G401 (cell line): ENCODE measurements around the gene PKP3. TPM values are rescaled to one million over a fixed set of nuclear protein-coding genes. Genes with fewer than 3 reads are reported as not detected.
"Not testable (repeated sequence)": the region's sequence is repeated elsewhere in the genome, so short reads cannot be mapped to it uniquely, and the experiment has no call there.

Experiments
- DNase-seq: peaks from one replicate; pipeline ENCODE4 v3.0.0-alpha.2; 2015; ENCODE audit warnings: low spot score
- in situ Hi-C: cut with HindIII; loops from 2 replicates; pipeline ENCODE4 v1.10.0; 2016; ENCODE audit warnings: low sequenced_read_pairs, mixed read lengths
- total RNA-seq: library from RNA; depleted of rRNA; stranded (reverse); fragments of >200 nt; shearing (Covaris generic); gene quantifications from 2 replicates; pipeline ENCODE4 v1.2.3, GENCODE V29; 2014; rRNA removed

The PKP3 gene, protein sequence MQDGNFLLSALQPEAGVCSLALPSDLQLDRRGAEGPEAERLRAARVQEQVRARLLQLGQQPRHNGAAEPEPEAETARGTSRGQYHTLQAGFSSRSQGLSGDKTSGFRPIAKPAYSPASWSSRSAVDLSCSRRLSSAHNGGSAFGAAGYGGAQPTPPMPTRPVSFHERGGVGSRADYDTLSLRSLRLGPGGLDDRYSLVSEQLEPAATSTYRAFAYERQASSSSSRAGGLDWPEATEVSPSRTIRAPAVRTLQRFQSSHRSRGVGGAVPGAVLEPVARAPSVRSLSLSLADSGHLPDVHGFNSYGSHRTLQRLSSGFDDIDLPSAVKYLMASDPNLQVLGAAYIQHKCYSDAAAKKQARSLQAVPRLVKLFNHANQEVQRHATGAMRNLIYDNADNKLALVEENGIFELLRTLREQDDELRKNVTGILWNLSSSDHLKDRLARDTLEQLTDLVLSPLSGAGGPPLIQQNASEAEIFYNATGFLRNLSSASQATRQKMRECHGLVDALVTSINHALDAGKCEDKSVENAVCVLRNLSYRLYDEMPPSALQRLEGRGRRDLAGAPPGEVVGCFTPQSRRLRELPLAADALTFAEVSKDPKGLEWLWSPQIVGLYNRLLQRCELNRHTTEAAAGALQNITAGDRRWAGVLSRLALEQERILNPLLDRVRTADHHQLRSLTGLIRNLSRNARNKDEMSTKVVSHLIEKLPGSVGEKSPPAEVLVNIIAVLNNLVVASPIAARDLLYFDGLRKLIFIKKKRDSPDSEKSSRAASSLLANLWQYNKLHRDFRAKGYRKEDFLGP
- total RNA-seq, result 1.1 and 7.9 TPM in 2 replicates

DNA sequence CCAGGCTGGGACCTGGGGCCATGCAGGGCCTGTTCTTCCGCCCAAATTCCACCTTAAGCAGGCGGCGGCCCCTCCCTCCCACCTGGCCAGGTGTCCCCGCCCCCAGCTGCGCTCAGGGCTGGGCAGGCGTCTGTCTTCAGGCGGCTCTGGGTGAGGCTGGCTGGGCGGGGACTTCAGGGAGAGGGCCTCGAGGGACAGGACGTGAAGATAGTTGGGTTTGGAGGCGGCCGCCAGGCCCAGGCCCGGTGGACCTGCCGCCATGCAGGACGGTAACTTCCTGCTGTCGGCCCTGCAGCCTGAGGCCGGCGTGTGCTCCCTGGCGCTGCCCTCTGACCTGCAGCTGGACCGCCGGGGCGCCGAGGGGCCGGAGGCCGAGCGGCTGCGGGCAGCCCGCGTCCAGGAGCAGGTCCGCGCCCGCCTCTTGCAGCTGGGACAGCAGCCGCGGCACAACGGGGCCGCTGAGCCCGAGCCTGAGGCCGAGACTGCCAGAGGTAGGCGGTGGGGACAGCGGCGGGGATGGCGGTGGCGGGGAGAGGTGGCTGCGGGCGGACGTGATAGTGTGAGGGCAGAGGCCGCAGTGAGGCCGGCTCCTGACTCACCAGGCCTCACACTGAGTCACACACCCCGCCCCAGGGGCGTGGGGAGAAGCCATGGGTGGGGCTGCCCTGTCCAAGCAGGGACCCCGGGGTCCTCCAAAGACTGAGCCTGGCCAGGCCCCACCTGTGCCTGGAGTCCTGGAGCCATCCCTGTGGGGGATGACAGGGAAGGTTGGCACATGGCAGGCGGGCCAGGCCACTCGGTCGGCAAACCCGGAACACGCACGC, at the start of gene PKP3:
Gene PKP3 (plus strand): TSS at position 176 of the 824 bp plus-strand sequence. CDS start 84 bp downstream, at position 260.
- in situ Hi-C loops, result no loop called here
- no peak for DNase-seq

DNA sequence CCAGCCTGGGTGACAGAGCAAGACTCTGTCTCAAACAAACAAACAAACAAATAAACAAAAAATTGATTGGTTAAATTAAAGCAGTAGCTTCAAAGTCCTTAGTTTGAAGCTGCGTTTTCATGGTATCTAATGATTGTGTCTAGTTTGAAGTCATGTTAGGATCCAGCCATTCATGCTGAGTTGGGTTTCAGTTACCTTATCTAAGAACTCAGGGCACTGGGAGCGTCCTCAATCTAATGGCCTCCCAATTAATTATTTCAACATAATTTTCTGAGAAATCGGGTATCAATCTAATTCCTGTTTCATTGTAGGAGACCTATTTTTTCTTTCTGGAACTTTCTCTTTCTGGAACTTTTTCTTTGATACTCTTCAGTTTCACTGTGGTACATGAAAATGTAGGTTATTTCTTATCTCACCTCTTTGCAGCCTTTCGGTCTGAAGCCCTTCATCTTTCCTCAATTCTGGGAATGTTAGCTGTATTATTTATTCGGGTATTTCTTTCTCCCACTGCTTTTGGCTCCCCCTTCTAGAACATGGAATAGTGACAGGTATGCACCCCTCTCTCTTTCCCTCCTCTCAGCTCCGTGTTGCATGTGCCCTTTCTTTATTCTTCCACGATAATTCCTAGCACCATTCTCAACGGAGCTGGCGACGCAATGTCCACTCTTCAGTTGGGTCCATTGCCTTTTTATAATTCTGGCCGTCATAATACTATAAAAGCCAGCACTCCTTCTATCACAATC, 49.0 kb upstream of the PKP3 start:
- no peak for DNase-seq
- in situ Hi-C loops, result no loop called here

DNA sequence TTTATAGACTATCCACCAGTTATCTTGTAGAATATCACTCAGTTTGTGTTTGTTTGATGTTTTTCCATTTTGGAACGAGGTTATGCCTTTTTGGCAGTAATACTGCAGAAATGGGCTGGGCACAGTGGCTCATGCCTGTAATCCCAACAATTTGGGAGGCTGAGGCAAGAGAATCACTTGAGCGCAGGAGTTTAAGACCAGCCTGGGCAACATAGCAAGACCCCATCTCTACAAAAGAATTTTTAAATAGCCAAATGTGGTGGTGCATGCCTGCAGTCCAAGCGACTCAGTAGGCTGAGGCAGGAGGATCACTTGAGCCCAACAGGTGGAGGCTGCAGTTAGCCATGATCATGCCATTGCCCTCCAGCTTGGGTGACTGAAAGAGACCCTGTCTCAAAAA, 47.5 kb upstream of the PKP3 start:
- DNase-seq, result no peak
- in situ Hi-C loops, result no loop called here

DNA sequence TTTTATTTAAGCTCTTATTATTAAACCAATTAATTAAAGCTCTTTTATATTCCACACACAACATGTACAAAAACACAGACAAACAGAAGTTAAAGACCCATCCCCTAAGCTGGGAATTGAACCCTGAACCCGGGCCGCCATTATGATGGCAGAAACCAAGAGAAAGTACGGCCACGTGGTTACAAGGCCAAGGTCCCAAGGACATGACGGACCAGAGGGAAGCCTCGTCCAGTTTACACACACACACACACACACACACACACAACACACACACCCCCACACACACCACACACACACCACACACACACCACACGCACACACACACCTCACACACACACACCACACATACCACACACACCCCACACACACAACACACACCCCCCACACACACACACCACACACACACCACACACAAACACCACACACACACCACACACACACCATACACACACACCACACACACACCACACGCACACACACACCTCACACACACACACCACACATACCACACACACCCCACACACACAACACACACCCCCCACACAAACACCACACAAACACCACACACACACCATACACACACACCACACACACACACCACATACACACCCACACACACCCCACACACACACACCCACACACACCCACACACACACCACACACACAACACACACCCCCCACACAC, 44.6 kb upstream of the PKP3 start:
- in situ Hi-C loops, DNase-seq: not testable (repeated sequence)

DNA sequence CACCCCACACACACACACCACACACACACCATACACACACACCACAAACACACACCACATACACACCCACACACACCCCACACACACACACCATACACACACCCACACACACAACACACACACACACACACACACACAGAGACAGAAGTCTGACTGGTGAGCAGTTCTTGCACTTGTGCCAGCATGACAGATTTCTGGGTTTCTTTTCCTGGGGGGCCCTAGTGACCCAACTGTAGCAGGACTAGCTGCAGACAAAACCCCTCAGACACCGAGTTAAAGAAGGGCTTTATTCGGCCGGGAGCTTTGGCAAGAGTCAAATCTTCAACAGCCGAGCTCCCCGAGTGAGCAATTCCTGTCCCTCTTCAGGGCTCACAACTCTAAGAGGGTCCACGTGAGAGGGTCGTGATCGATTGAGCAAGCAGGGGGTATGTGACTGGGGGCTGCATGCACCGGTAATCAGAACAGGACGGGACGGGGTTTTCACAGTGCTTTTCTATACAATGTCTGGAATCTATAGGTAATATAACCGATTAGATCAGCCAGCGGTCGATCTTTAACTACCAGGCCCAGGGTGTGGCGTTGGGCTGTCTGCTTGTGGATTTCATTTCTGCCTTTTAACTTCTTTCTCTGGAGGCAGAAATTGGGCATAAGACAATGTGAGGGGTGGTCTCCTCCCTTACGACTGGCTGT, 43.8 kb upstream of the PKP3 start:
- in situ Hi-C loops, result not testable (repeated sequence)

DNA sequence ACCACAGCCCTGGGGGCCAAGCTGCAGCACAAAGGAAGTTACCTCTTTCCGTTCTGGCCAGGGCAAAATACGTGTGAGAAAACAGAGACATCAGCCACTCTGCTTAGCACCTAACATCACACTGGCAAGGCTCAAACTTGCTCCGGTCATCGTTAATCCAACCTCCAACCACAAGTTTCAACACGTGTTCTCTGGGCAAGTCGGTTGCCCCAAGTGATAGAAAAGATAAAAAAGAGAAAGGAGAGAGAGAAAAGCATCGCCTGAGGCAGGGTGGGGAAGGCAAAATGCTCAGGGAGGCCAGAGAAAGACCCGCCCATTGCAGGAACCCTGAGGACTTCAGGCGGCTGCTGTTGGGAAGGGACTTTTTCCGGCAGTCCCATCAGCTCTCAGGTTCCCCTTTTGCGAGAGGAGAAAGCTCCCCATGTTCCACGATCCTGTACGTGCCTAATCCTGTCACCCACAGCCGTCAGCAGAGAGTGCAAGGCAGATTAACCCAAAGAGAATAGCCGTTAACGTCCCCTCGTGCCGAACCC, 43.2 kb upstream of the PKP3 start:
- in situ Hi-C loops, result no loop called here

More for the DNA sequence above, 43.8 kb upstream of the PKP3 start:
- DNase-seq, result not testable (repeated sequence)

DNA sequence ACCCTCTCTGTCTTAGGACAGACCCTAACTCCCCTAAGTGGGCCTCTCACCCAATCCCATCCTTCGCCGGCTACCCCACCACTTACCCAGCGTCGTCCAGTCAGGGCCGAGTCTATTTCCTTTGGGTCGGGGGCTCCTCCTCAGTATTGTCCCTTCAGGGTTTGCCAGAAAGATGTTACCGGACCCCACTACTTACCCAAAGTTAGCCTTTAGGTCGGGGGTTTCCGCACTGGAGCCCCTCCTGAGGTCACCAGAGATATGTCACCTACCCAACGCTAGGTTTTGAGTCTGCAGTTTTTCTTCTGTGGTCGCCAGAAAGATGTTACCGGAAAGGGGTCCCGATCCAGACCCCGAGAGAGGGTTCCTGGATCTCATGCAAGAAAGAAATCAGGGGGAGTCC, 42.6 kb upstream of the PKP3 start:
- no peak for DNase-seq
- in situ Hi-C loops, result no loop called here

More for the DNA sequence above, 43.2 kb upstream of the PKP3 start:
- no peak for DNase-seq

DNA sequence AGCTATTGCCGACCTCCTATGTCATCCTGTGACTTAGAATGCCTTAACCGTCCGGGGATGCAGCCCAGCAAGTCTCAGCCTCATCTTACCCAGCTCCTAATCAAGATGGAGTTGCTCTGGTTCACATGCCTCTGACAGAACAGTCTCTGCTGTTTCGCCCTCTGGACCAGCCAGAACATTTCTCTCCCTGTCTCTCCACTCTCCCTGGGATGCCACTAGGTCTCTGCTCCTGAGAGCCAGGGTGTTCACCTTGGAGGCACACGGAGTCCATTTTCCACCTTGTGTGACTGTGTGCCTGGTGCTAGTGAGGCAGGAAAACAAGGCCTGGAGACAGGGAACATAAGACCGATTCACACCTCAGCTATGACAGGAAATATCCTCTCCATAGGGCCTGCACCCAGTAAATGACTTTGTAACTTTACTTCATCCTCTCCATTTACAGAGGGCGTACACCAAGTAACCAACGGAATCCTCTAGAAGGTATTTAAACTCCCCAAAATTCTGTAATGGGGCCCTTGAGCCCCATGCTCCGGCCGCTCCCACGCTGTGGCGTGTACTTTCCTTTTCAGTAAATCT, 41.5 kb upstream of the PKP3 start:
- DNase-seq, result no peak
- in situ Hi-C loops, result no loop called here

DNA sequence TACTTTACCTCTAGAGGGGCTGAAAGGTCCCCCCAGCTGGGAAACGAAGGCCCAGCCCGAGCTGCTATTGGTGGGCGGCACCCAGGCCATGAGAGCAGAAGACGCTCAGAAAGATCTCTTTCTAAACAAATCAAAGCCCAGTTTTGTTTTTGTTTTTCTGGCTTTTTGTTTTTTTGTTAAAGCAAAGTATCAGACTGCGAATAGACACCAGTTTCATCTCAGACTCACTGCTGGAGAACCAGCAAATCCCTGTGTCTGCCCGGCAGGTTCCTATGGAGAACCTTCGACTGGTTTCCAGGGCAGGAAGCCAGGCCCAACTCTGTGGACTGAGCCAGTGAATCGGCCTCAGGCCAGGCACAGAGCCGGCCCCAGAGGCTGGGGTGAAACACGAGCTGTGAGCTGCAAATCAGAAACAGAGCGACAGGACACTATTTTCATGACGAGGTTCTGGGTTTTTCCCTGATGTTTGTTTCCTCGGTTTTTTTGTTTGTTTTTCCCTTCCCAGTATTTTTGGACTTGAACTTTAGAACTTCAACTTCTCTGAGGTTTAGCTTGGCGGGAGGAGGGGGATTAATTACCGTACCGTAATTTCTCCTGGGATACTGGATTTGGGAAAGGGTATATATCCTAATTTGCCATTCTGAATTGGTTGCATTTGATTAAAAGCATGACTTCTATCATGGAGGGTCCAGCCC, 40.7 kb upstream of the PKP3 start:
- no peak for DNase-seq

DNA sequence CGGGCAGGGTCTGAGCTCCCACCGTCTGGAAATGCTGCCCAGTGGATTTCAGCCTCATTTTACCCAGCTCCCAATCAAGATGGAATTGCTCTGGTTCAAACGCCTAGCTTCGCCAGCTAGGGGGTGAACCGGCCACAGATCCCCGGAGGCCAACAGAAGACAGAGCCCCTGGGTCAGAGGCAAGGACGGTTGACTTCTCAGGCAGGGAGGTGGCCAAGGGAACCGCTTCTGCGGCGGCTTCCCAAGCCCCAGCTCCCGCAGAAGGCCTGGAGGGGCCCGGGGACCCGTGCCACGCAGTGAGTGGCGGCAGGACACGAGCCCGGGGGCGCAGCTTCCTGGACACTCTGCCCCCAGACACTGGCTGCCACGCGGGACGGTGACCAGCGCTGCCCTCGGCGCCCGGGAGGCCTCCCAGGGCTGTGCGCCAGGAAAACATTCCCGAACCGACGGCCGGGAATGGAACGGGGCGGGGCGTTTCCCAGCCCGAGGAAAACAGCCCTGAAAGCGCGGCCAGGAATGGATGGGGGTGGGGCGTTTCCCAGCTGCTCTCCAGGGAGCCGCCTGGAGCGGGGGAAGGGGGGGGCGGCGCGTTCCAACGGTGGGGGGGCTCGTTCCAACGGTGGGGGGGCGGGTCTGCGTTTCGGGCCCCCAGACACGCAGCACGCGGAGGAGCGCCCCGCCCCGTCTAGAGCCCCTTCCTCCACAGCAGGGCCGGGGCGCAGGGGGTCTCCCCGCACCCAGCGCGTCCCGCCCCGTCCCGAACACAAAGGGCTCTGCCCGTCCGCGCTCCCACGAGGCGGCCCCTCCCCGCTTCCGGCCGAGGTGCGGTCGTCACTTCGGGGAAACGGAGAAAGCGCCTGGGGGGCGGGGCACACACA, 38.2 kb upstream of the PKP3 start:
- in situ Hi-C loops, result no loop called here
- no peak for DNase-seq

More for the DNA sequence above, 40.7 kb upstream of the PKP3 start:
- in situ Hi-C loops, result no loop called here

DNA sequence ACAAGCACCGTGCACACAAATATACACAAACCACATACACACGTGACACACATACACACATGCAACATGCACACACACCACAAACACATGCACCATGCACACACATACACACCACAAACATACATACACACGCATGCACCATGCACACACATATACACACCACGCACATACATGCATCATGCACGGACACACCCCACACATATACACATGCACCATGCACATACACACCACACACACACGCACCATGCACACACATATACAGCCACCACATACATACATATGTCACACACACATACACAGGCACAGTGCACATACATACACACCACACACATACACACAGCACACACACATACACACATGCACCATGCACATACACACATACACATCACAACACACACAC, 37.4 kb upstream of the PKP3 start:
- in situ Hi-C loops, result no loop called here
- no peak for DNase-seq

DNA sequence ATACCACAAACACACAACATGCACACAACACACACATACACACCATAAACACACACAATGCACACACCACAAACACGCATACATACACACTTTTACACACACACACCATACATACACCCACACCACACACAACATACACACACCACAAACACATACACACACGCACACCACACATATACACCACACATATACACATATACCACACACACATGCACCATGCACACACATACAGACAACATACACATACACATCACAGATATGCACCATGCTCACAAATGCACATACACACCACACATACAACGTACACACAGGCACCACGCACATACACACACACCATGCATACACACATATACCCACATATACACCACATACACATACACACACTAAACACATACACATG, 36.4 kb upstream of the PKP3 start:
- no peak for DNase-seq

DNA sequence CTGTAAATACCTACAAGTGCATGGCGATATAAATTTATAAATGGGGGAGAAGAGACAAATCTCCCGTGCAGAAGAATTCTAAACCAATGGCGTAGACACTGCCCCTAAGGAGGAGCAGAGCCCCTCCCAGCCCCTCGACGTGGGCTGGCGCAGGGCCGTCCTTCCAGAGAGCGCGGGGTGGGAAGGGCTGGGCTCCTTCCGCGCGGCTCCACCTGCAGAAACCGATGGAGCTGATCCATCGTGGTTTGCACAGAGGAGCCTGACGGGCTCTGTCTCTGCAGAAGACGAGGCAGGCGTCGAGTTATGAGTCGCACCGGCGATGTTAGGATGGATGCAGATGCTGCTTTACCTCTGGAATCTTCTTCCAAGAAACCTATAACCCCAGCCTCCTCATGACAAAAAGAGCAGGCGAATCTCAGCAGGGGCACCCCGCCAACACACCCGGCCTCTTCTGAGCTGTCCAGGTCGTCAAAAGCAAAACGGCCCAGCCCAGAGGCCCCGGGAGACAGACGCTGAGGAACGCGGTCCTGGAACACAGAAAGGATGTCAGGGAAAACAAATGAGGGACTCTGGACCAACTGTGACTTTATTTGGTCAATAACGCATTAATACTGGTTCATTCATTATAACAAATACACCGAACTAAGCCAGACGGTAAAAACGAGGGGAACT, 35.7 kb upstream of the PKP3 start:
- in situ Hi-C loops, result no loop called here
- no peak for DNase-seq

More for the DNA sequence above, 36.4 kb upstream of the PKP3 start:
- in situ Hi-C loops, result no loop called here

DNA sequence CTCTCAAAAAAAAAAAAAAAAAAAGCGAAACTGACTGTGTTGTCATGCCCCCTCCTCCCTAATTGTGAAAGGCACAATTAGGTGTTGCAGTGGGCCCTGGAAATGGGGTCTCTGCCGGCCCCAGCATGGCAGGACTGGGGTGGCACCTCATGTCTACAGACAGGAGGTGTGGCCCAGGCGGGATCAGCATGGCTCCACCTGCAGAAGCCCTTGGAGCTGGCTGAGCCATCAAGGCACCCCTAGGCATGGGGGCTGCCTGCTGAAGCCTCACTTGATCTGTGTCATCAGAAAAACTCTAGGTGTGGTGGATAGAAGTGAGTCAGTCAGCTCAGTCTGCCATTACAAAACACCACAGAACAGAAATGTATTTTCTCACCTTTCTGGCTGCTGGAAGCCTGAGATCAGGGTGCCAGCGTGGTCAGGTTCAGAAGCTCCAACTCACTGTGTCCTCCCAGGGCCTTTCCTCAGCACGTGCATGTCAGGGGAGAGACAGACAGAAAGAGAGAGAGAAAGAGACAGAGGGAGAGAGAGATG, 34.8 kb upstream of the PKP3 start:
- no peak for DNase-seq
- in situ Hi-C loops, result no loop called here
